DMS153 (cell line): ENCODE results near the gene HMGN3.

Experiments
- DNase-seq: peaks from one replicate; lab custom pipeline; 2025; lab: John Stamatoyannopoulos, UW

HMGN3 gene

GRCh38 chr6:79232696-79233462, 1.6 kb downstream of the HMGN3 start:
- DNase-seq = no peak

- no peak for DNase-seq
Observed at GRCh38 chr6:79231666-79232065, 2.8 kb downstream of the HMGN3 start.

GRCh38 chr6:79231101-79231500, 3.4 kb downstream of the HMGN3 start:
- no peak for DNase-seq

GRCh38 chr6:79230149-79230548, 4.3 kb downstream of the HMGN3 start:
- no peak for DNase-seq

- DNase-seq = no peak
Observed at GRCh38 chr6:79227445-79227844, 7.0 kb downstream of the HMGN3 start.

GRCh38 chr6:79226660-79227059, 7.8 kb downstream of the HMGN3 start:
- DNase-seq = no peak

GRCh38 chr6:79225717-79226599, 8.5 kb downstream of the HMGN3 start:
- no peak for DNase-seq

GRCh38 chr6:79223611-79224404, 10.7 kb downstream of the HMGN3 start:
- DNase-seq = no peak

- DNase-seq = no peak
Observed at GRCh38 chr6:79215213-79215824, 19.2 kb downstream of the HMGN3 start.

GRCh38 chr6:79212859-79213258, 21.6 kb downstream of the HMGN3 start:
- no peak for DNase-seq

GRCh38 chr6:79208816-79209215, 25.7 kb downstream of the HMGN3 start:
- no peak for DNase-seq

- DNase-seq = no peak
Observed at GRCh38 chr6:79203753-79204253, 30.7 kb downstream of the HMGN3 start.

GRCh38 chr6:79202556-79202955, 31.9 kb downstream of the HMGN3 start:
- DNase-seq = no peak

- no peak for DNase-seq
Observed at GRCh38 chr6:79201983-79202382, 32.5 kb downstream of the HMGN3 start.

- DNase-seq = no peak
Observed at GRCh38 chr6:79201143-79201542, 33.3 kb downstream of the HMGN3 start.

GRCh38 chr6:79196912-79197311, 37.6 kb downstream of the HMGN3 start:
- DNase-seq = no peak

- DNase-seq = peak; percentile 28
Observed at GRCh38 chr6:79193971-79194370, 40.5 kb downstream of the HMGN3 start.

- DNase-seq = no peak
Observed at GRCh38 chr6:79189760-79190350, 44.6 kb downstream of the HMGN3 start.

GRCh38 chr6:79188885-79189480, 45.5 kb downstream of the HMGN3 start:
- DNase-seq = no peak

GRCh38 chr6:79188107-79188506, 46.4 kb downstream of the HMGN3 start:
- no peak for DNase-seq

- DNase-seq = no peak
Observed at GRCh38 chr6:79186564-79186963, 47.9 kb downstream of the HMGN3 start.
